B cell (primary cell): ENCODE data around the gene CTNNA2. TPM values are rescaled to one million over a fixed set of nuclear protein-coding genes. Genes with fewer than 3 reads are reported as not detected.

Source experiments
- ATAC-seq: fragments of 200-7000 bp; cut with Tn5 transposase; one replicate; pipeline ENCODE4 v1.10.0; 2021; ENCODE audit warnings: low read depth, mild to moderate bottlenecking, moderate number of reproducible peaks, moderate library complexity
- CTCF ChIA-PET: fragments of 350-600 bp; sonication (Branson Sonifier 250); formaldehyde crosslinking; loops from one replicate; lab custom pipeline; 2021; ENCODE audit warnings: antibody characterized with exemption, inconsistent platforms; lab: Charles Lee
- POLR2A ChIA-PET: fragments of 350-600 bp; sonication (Branson Sonifier 250); formaldehyde crosslinking; loops from one replicate; lab custom pipeline; 2021; ENCODE audit warnings: antibody characterized with exemption; lab: Charles Lee
- DNase-seq: peaks from one replicate; pipeline ENCODE4 v3.0.0; 2013
- H2AFZ ChIP-seq: 2 replicates; pipeline ENCODE4 v1.6.1; 2012; ENCODE audit warnings: mild to moderate bottlenecking, low read depth, low read length; ENCODE audit not compliant: insufficient read depth, poor library complexity, severe bottlenecking
- H3K27ac ChIP-seq, 2 donors: 1 replicate in 1 of 2; 2 replicates in 1 of 2; pipeline ENCODE4 v1.5.1; 2012 to 2013; ENCODE audit warnings: low read length in 2 of 2, mild to moderate bottlenecking in 2 of 2, moderate library complexity in 1 of 2
- H3K27me3 ChIP-seq, 4 experiments: fragments of 200-600 bp in 1 of 4; sonication (generic) in 1 of 4; replicated peaks in 1 of 4; 1 replicate in 2 of 4; 2 replicates in 2 of 4; pipeline versions ENCODE4 v1.6.1 to v1.7.0; 2013 to 2016; ENCODE audit warnings: low read length in 3 of 4, mild to moderate bottlenecking in 2 of 4, mixed read lengths in 1 of 4, moderate library complexity in 1 of 4; ENCODE audit not compliant: insufficient read depth in 4 of 4, control insufficient read depth in 3 of 4; ENCODE audit errors: control extremely low read depth in 1 of 4
- H3K36me3 ChIP-seq, 2 experiments: replicated peaks in 1 of 2; 1 replicate in 1 of 2; 2 replicates in 1 of 2; pipeline versions ENCODE4 v1.6.1 to v1.7.1; 2013; ENCODE audit warnings: low read length in 1 of 2; ENCODE audit not compliant: insufficient read depth in 2 of 2, control insufficient read depth in 1 of 2; ENCODE audit errors: control extremely low read depth in 1 of 2, extremely low read depth in 1 of 2
- H3K4me1 ChIP-seq, 2 donors: fragments of 200-600 bp in 1 of 2; sonication (generic) in 1 of 2; 1 replicate in 1 of 2; 2 replicates in 1 of 2; pipeline versions ENCODE4 v1.5.1 to v1.6.1; 2013 to 2017; ENCODE audit warnings: low read length in 2 of 2; ENCODE audit not compliant: control insufficient read depth in 2 of 2, insufficient read depth in 2 of 2
- H3K4me2 ChIP-seq: replicated peaks from 2 replicates; pipeline ENCODE3; 2012; ENCODE audit warnings: mild to moderate bottlenecking, low read depth, low read length; ENCODE audit not compliant: poor library complexity, severe bottlenecking
- H3K4me3 ChIP-seq, 5 experiments: fragments of 200-600 bp in 1 of 5; sonication (generic) in 1 of 5; 1 replicate in 3 of 5; 2 replicates in 2 of 5; pipeline versions ENCODE4 v1.5.1 to v1.7.0; 2011 to 2016; ENCODE audit warnings: low read length in 4 of 5, mild to moderate bottlenecking in 4 of 5, low read depth in 2 of 5, control low read depth in 1 of 5, moderate library complexity in 1 of 5; ENCODE audit not compliant: insufficient read depth in 1 of 5; ENCODE audit errors: control extremely low read depth in 1 of 5, extremely low read depth in 1 of 5
- H3K79me2 ChIP-seq: fragments of 200-600 bp; sonication (generic); one replicate; pipeline ENCODE4 v1.6.0; 2016; ENCODE audit warnings: low read length; ENCODE audit not compliant: control insufficient read depth, insufficient read depth
- H3K9ac ChIP-seq: fragments of 200-600 bp; sonication (generic); 2 replicates; pipeline ENCODE4 v1.6.1; 2017; ENCODE audit warnings: mild to moderate bottlenecking, low read length, moderate library complexity
- H3K9me3 ChIP-seq, 3 donors: one replicate each; pipeline versions ENCODE4 v1.6.1 to v1.7.1; 2013; ENCODE audit warnings: low read length in 2 of 3; ENCODE audit not compliant: control insufficient read depth in 2 of 3, insufficient read depth in 1 of 3; ENCODE audit errors: control extremely low read depth in 1 of 3
- H4K20me1 ChIP-seq: 2 replicates; pipeline ENCODE4 v1.6.0; 2012; ENCODE audit warnings: mild to moderate bottlenecking, low read length; ENCODE audit not compliant: insufficient read depth, control insufficient read depth, poor library complexity, severe bottlenecking
- H3K27ac Mint-ChIP-seq: one replicate; pipeline ENCODE4 v1.8.0; 2021; ENCODE audit warnings: mixed read lengths
- H3K27me3 Mint-ChIP-seq: one replicate; pipeline ENCODE4 v1.8.0; 2021; ENCODE audit warnings: mixed read lengths
- H3K4me1 Mint-ChIP-seq: one replicate; pipeline ENCODE4 v1.8.0; 2021; ENCODE audit warnings: mixed read lengths
- H3K4me3 Mint-ChIP-seq: one replicate; pipeline ENCODE4 v1.8.0; 2021; ENCODE audit warnings: mixed read lengths
- H3K9me3 Mint-ChIP-seq: one replicate; pipeline ENCODE4 v1.8.0; 2022; ENCODE audit warnings: mixed read lengths; ENCODE audit not compliant: insufficient read depth
- EZH2 ChIP-seq: IDR thresholded peaks from 2 replicates; pipeline ENCODE4 v1.6.1; 2012; ENCODE audit warnings: borderline replicate concordance, low read depth, mild to moderate bottlenecking, moderate library complexity, low read length; ENCODE audit not compliant: insufficient read depth, poor library complexity, severe bottlenecking
- WGBS: methylation state at CpG from one replicate; pipeline ENCODE4 v1.1.5; 2013; ENCODE audit warnings: missing lambda C conversion rate; ENCODE audit not compliant: insufficient coverage; 5-methylcytosine and 5-hydroxymethylcytosine counted together
- intact Hi-C: fragments of 100-400 bp; cut with micrococcal nuclease; formaldehyde crosslinking; loops from one replicate; pipeline ENCODE4 v1.10.0; 2022
- polyA plus RNA-seq: library from polyadenylated mRNA; depleted of rRNA; stranded (reverse); fragments of >200 nt; gene quantifications from 2 replicates; pipeline ENCODE4 v1.2.3, GENCODE V29; 2012
- total RNA-seq, 2 donors: library from RNA; stranded (reverse); fragments of 120-200 nt in 1 of 2; gene quantifications; 1 replicate in 1 of 2; 2 replicates in 1 of 2; pipeline versions ENCODE4 v1.2.3 to v1.2.4, GENCODE V29; 2013 to 2022
- TF ChIP-seq, protein P1 (sequence below): fragments of 200-600 bp; IDR thresholded peaks from one replicate; pipeline ENCODE4 v1.8.0; 2022; ENCODE audit warnings: antibody characterized with exemption, mild to moderate bottlenecking

The CTNNA2 gene
- total and polyA plus RNA-seq, 2 donors (not counting 1 experiment from before 2014, with no cell fraction given) = not detected

GRCh38 chr2:79844011-79844410, 331.2 kb downstream of the CTNNA2 start:
- no peaks in the 10 kb centered on the region for H3K9me3 Mint-ChIP-seq
- no peaks in the 10 kb centered on the region for H3K4me1 ChIP-seq
- no peak overlapping the region for H3K4me3 Mint-ChIP-seq

GRCh38 chr2:79846878-79847277, 334.0 kb downstream of the CTNNA2 start:
- Histone ChIP-seq H3K4me1 (no peaks in the 10 kb centered on the region), H3K27ac (no peak overlapping the region), H3K36me3 (no peaks in the 10 kb centered on the region), H2AFZ (no peak overlapping the region), H3K79me2 (no peaks in the 10 kb centered on the region), H3K9ac (no peak overlapping the region), H3K9me3 (no peaks in the 10 kb centered on the region), H3K4me3 (no peak overlapping the region), H3K27me3 (no peaks in the 10 kb centered on the region), H4K20me1 (no peaks in the 10 kb centered on the region), H3K4me2 (no peak overlapping the region)
- no peaks in the 10 kb centered on the region for H3K4me1 Mint-ChIP-seq
- WGBS = no CpG with 5 or more reads among the region's 1 CpG
- H3K27me3 Mint-ChIP-seq = no peaks in the 10 kb centered on the region
- ChIA-PET POLR2A (no interaction called here), CTCF (no interaction called here)
- ATAC-seq = no peak
- no peak for TF ChIP-seq EZH2
- TF ChIP-seq, protein P1, sequence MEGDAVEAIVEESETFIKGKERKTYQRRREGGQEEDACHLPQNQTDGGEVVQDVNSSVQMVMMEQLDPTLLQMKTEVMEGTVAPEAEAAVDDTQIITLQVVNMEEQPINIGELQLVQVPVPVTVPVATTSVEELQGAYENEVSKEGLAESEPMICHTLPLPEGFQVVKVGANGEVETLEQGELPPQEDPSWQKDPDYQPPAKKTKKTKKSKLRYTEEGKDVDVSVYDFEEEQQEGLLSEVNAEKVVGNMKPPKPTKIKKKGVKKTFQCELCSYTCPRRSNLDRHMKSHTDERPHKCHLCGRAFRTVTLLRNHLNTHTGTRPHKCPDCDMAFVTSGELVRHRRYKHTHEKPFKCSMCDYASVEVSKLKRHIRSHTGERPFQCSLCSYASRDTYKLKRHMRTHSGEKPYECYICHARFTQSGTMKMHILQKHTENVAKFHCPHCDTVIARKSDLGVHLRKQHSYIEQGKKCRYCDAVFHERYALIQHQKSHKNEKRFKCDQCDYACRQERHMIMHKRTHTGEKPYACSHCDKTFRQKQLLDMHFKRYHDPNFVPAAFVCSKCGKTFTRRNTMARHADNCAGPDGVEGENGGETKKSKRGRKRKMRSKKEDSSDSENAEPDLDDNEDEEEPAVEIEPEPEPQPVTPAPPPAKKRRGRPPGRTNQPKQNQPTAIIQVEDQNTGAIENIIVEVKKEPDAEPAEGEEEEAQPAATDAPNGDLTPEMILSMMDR = no peak
- intact Hi-C loops = no loop called here
- no peak overlapping the region for H3K4me3 Mint-ChIP-seq
- no peak for DNase-seq
- H3K27ac Mint-ChIP-seq = no peak overlapping the region
- H3K9me3 Mint-ChIP-seq = no peaks in the 10 kb centered on the region

More at GRCh38 chr2:79844011-79844410, 331.2 kb downstream of the CTNNA2 start:
- Histone ChIP-seq H3K4me3 (no peak overlapping the region), H3K4me2 (no peak overlapping the region), H3K79me2 (no peaks in the 10 kb centered on the region), H3K27ac (no peak overlapping the region), H2AFZ (no peak overlapping the region), H4K20me1 (no peaks in the 10 kb centered on the region), H3K27me3 (no peaks in the 10 kb centered on the region), H3K9me3 (no peaks in the 10 kb centered on the region), H3K36me3 (no peaks in the 10 kb centered on the region), H3K9ac (no peak overlapping the region)
- no CpG with 5 or more reads among the region's 1 CpG for WGBS
- H3K27me3 Mint-ChIP-seq = no peaks in the 10 kb centered on the region
- intact Hi-C loops = no loop called here
- ChIA-PET CTCF (no interaction called here), POLR2A (no interaction called here)
- ATAC-seq (no peak), DNase-seq (no peak)
- no peak overlapping the region for H3K27ac Mint-ChIP-seq
- no peak for TF ChIP-seq EZH2
- TF ChIP-seq, protein P1 = no peak
- no peaks in the 10 kb centered on the region for H3K4me1 Mint-ChIP-seq
